Fibroblast of pulmonary artery (primary cell): ENCODE results near the gene CAMK2D.
A peak's percentile ranks its signal among the peaks of the same experiment; 100 is the strongest.

Source experiments
- DNase-seq: peaks from one replicate; pipeline ENCODE4 v3.0.0-alpha.2; 2010; ENCODE audit warnings: low read depth
- H3K4me3 ChIP-seq: replicated peaks from 2 replicates; pipeline ENCODE4 v1.5.1; 2011; ENCODE audit warnings: low read depth, mild to moderate bottlenecking, control low read depth, low read length, moderate library complexity
- CTCF ChIP-seq: IDR thresholded peaks from 2 replicates; pipeline ENCODE4 v1.5.1; 2011; ENCODE audit warnings: mild to moderate bottlenecking, control low read depth, low read length, inconsistent platforms; ENCODE audit errors: missing control alignments

Gene CAMK2D

GRCh38 chr4:113738251-113738650, 23.3 kb downstream of the CAMK2D start:
- peak; percentile 80 for DNase-seq
- no peak overlapping the region for H3K4me3 ChIP-seq
- TF ChIP-seq CTCF: no peak

- no peak overlapping the region for H3K4me3 ChIP-seq
- no peak for DNase-seq
- no peak for TF ChIP-seq CTCF
Measured at GRCh38 chr4:113733685-113734084, 27.9 kb downstream of the CAMK2D start.

- no peak overlapping the region for H3K4me3 ChIP-seq
- no peak for DNase-seq
- no peak for TF ChIP-seq CTCF
Measured at GRCh38 chr4:113732967-113733527, 28.5 kb downstream of the CAMK2D start.

GRCh38 chr4:113730467-113731216, 30.9 kb downstream of the CAMK2D start:
- no peak overlapping the region for H3K4me3 ChIP-seq
- no peak for DNase-seq
- no peak for TF ChIP-seq CTCF

GRCh38 chr4:113727802-113728201, 33.7 kb downstream of the CAMK2D start:
- DNase-seq: no peak
- no peak for TF ChIP-seq CTCF
- no peak overlapping the region for H3K4me3 ChIP-seq

GRCh38 chr4:113725963-113726362, 35.6 kb downstream of the CAMK2D start:
- H3K4me3 ChIP-seq: no peak overlapping the region
- no peak for TF ChIP-seq CTCF
- DNase-seq: no peak

- no peak for DNase-seq
- H3K4me3 ChIP-seq: no peak overlapping the region
- TF ChIP-seq CTCF: no peak
Measured at GRCh38 chr4:113718252-113718651, 43.3 kb downstream of the CAMK2D start.
